Measurements from ENCODE around the gene CPNE7. TPM values are rescaled to one million over a fixed set of nuclear protein-coding genes. Genes with fewer than 3 reads are reported as not detected.
A peak's percentile ranks its signal among the peaks of the same experiment; 100 is the strongest.

Gene CPNE7
- 0.38 and 1.1 TPM in 2 replicates for total RNA-seq

GRCh38 chr16:89575247-89576152 lies at the start of gene CPNE7:
Gene CPNE7 (plus strand): TSS chr16:89575758. CDS start chr16:89575898, 140 bp downstream.
- DNase-seq (ENCODE audit: low read depth) (no peak), FAIRE-seq (no peak)
- H3K27me3 ChIP-seq (ENCODE audit: control insufficient read depth, insufficient read depth, low read length): peaks cover 9% of the 10 kb centered on the region
- H3K4me3 ChIP-seq (ENCODE audit: low read depth, low read length): peak within 1 kb of the TSS; percentile 23
- no peak for TF ChIP-seq CTCF (IDR thresholded peaks at IDR 0.05; ENCODE audit: insufficient read depth, low read length, severe bottlenecking)
- no peaks in the 10 kb centered on the region for H3K36me3 ChIP-seq (ENCODE audit: control insufficient read depth, insufficient read depth, low read length)

GRCh38 chr16:89529097-89529496 lies 46.5 kb upstream of the CPNE7 start:
- H3K36me3 ChIP-seq (ENCODE audit: control insufficient read depth, insufficient read depth, low read length): peaks cover 33% of the 10 kb centered on the region

GRCh38 chr16:89530401-89531381 lies 44.9 kb upstream of the CPNE7 start:
- Histone ChIP-seq H3K4me3 (ENCODE audit: low read depth, low read length) (no peak overlapping the region), H3K27me3 (ENCODE audit: control insufficient read depth, insufficient read depth, low read length) (no peaks in the 10 kb centered on the region), H3K36me3 (ENCODE audit: control insufficient read depth, insufficient read depth, low read length) (peaks cover 39% of the 10 kb centered on the region)
- no peak for FAIRE-seq
- TF ChIP-seq CTCF (IDR thresholded peaks at IDR 0.05; ENCODE audit: insufficient read depth, low read length, severe bottlenecking): no peak
- DNase-seq (ENCODE audit: low read depth): no peak

More at GRCh38 chr16:89529097-89529496, 46.5 kb upstream of the CPNE7 start:
- no peak for TF ChIP-seq CTCF (IDR thresholded peaks at IDR 0.05; ENCODE audit: insufficient read depth, low read length, severe bottlenecking)
- Histone ChIP-seq H3K27me3 (ENCODE audit: control insufficient read depth, insufficient read depth, low read length) (no peaks in the 10 kb centered on the region), H3K4me3 (ENCODE audit: low read depth, low read length) (no peak overlapping the region)
- FAIRE-seq: no peak
- DNase-seq (ENCODE audit: low read depth): no peak

- DNase-seq (ENCODE audit: low read depth) (no peak), FAIRE-seq (no peak)
- no peak for TF ChIP-seq CTCF (IDR thresholded peaks at IDR 0.05; ENCODE audit: insufficient read depth, low read length, severe bottlenecking)
- Histone ChIP-seq H3K4me3 (ENCODE audit: low read depth, low read length) (no peak overlapping the region), H3K27me3 (ENCODE audit: control insufficient read depth, insufficient read depth, low read length) (no peaks in the 10 kb centered on the region), H3K36me3 (ENCODE audit: control insufficient read depth, insufficient read depth, low read length) (peaks cover 41% of the 10 kb centered on the region)
Observed at GRCh38 chr16:89531821-89532526, 43.6 kb upstream of the CPNE7 start.

GRCh38 chr16:89534252-89534756 lies 41.3 kb upstream of the CPNE7 start:
- Histone ChIP-seq H3K4me3 (ENCODE audit: low read depth, low read length) (no peak overlapping the region), H3K27me3 (ENCODE audit: control insufficient read depth, insufficient read depth, low read length) (no peaks in the 10 kb centered on the region), H3K36me3 (ENCODE audit: control insufficient read depth, insufficient read depth, low read length) (peaks cover 48% of the 10 kb centered on the region)
- TF ChIP-seq CTCF (IDR thresholded peaks at IDR 0.05; ENCODE audit: insufficient read depth, low read length, severe bottlenecking): no peak
- peak; percentile 4 for DNase-seq (ENCODE audit: low read depth)
- no peak for FAIRE-seq

All from bronchial epithelial cell (primary cell).